ENCODE results near the gene AVEN.

DNA sequence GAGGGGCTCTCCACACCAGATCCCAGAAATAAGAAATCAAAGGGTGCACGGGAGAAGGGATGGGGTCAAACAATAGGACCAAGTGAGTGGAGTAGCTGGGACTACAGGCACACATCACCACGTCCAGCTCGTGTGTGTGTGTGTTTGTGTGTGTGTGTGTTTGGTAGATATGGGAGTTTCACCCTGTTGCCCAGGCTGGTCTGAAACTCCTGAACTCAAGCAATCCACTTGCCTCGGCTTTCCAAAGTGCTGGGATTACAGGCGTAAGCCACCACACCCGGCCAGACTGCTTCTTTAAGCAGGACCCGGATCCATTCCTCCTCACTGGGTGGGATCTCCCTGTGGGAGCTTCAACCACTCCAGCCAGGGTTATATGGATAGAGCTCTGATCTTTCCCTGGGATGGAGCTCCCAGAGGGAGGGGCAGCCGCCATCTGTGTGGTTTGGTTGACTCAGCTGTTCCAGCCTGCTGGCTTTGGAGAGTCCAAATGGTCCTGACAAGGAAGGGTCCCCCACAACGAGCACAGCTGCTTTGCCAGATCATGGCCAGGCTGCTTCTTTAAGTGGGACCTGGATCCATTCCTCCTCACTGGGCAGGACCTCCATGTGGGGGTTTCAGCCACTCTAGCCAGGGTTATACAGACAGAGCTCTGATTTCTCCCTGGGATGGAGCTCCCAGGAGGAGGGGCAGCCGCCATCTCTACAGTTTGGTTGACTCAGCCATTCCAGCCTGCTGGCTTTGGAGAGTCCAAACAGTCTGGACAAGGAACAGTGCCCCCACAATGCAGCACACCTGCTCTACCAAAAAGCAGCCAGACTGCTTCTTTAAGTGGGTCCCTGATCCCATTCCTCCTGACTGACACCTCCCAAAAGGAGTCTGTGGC lies 9.1 kb upstream of the AVEN start:
- TF ChIP-seq, protein P1, sequence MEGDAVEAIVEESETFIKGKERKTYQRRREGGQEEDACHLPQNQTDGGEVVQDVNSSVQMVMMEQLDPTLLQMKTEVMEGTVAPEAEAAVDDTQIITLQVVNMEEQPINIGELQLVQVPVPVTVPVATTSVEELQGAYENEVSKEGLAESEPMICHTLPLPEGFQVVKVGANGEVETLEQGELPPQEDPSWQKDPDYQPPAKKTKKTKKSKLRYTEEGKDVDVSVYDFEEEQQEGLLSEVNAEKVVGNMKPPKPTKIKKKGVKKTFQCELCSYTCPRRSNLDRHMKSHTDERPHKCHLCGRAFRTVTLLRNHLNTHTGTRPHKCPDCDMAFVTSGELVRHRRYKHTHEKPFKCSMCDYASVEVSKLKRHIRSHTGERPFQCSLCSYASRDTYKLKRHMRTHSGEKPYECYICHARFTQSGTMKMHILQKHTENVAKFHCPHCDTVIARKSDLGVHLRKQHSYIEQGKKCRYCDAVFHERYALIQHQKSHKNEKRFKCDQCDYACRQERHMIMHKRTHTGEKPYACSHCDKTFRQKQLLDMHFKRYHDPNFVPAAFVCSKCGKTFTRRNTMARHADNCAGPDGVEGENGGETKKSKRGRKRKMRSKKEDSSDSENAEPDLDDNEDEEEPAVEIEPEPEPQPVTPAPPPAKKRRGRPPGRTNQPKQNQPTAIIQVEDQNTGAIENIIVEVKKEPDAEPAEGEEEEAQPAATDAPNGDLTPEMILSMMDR (IDR thresholded peaks at IDR 0.05; ENCODE audit: low read length): no peak
- TF ChIP-seq EZH2 (optimal IDR thresholded peaks at IDR 0.05; ENCODE audit: low read depth, low read length): no peak
- no peak for TF ChIP-seq EZH2phosphoT487 (IDR thresholded peaks at IDR 0.05; ENCODE audit: low read length)
